ENCODE measurements around the gene DGKG.

The DGKG gene

DNA sequence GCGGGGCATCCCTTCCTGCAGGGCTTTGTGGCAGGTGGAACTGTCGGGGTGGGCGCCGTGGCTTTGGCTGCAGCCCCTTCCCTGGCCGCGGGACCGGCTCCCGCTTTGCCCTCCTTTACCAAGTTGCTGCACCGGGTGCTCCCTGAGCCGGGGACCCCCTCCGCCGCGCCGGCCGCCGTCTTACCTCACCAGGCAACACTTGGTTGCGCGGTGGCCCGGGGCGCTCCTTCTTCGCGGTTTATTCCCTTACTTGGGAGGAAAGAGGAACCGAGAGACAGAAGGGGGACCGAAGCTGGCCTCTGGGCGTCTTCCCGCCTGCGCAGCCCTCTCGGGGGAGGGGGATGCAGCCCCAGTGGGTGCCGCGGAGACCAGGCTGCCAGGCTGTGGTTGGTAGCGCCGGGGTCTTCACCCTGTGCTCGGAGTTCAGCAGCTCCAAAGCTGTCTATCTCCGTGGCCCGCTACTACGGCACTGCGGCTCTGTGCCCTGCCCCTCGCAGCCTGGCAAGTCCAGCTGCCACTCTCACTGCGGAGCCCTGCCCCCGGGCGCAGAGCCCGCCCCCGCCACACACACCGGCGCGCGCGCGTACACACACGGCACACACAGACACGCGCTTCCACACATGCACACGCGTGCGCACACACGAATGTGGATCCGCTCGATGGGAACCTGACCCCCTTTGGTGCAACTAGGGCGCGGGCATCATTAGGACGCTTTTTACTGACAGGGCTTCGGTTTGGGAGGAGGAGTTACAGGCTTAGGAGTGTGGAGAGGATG is at the start of gene DGKG:
Gene DGKG, minus strand, starts transcription at position 473 of the 775 bp plus-strand sequence. CDS start 41,775 bp downstream, outside the sequence.
- DNase-seq, result peak; percentile 79

GRCh38 chr3:186411089-186411488 is 49.1 kb upstream of the DGKG start:
- no peak for DNase-seq

DNA sequence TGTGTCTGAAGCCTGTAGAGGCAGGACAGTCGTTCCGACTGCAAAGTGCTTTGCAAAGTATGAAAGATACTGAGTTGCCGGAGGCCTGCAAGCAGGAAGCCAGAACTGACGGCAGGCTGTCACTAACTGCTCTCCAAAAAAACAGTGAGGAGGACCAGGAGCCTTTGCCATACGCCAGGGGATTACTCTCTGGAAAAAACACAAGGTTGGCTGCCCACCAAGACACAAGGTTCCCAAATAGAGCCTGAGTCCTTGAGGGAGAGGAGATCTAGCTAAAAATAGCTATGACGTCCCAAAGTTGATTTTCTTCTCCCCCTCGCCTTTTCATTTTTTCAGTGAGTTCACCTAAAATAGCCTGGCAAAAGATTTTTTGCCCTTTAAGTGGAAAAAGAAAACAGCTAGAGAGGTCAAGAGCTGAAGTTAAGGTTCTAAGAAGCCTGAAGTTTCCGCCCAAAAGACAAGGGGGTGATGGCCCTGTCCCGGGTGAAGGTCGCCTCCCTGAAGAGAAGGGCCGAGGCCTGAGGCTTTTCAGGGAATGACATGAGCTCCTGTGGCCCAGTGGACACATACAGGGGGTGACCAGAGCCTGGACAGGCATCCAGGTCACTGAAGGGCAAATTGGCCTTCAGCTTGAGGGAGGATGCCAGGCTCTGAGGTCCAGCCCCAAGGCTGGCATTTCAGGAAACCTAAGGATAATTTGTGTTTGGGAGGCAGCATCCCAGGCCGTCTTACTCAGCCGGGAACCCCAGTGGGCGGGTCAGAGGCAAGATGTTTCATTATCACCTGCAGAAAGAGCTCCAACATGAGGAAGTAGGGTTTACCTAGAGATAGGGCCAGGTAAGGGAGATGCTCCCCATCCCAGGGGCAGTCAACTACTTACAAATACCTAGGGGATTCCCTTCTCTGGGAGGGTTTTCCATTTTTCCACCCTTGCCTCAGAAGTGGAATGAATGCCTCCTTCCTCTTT is 44.9 kb upstream of the DGKG start:
- no peak for DNase-seq

GRCh38 chr3:186401556-186401955 is 39.5 kb upstream of the DGKG start:
- DNase-seq, result no peak

DNA sequence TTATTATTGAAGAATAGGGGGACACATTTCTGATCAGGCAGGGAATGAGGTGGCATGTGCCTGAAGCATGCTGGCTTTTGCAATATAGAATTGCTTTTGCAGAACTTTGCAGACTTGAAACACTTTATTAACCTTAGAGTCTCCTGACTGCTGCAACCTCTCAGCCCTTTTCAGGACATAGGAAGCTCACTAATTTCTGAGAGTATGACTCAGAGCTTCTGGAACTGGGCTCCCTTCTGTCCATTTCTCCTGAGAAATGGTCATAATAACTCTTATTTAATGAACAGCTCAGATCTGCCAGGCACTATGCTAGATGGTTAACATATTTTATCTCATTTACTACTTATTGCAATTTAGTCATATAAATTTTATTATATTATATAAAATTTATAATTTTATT is 38.6 kb upstream of the DGKG start:
- no peak for DNase-seq

- DNase-seq, result no peak
These were observed 38.0 kb upstream of the DGKG start for GRCh38 chr3:186400026-186400425.

DNA sequence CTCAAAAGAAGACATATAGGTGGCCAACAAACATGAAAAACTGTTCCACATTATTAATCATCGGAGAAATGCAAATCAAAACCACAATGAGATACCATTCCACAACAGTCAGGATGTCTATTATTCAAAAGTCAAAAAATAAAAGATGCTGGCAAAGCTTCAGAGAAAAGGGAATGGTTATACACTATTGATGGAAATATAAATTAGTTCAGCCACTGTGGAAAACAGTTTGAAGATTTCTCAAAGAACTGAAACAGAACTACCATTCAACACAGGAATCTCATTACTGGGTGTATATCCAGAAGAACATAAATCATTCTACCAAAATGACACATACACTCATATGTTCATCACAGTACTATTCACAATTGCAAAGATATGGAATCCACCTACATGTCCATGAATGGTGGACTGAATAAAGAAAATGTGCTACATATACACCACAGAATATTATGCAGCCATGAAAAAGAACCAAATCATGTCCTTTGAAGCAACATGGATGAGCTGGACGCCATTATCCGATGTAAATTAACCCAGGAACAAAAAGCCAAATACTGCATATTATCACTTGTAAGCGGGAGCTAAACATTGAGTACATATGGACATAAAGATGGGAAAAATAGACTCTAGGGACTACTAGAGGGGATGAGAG is 32.7 kb upstream of the DGKG start:
- DNase-seq, result no peak

DNA sequence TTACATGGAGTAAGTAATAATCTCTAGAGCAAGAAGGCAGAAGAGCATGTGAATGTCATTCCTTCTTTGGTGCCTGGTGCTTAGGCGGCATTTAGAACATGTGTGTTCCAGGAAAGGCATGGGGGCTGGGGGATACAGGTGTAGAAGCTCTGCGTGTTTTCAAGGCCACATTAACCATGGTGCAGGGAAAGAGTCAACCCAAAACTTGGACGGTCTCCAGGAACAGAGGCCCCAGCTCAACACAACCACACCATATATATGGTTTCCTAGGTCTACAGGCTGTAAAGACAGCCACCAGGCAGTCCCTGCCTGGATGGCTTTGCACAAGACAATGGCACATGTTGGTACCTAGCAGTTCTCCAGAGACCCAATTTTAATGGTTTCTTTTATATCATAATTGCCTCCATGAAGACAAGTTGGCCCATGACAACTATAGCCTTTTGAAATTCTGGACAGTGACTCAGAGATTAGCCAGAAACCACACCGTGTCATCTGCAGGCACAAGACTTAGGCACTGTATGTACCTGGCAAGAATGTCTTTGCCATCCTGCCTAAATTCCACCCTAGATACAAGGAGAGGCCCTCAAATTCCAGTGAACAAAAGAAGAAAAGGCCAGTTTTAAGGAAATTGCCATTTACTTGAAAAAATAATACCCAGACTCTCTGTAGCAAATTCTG is 25.0 kb upstream of the DGKG start:
- peak; percentile 51 for DNase-seq

GRCh38 chr3:186385856-186386602 is 24.0 kb upstream of the DGKG start:
- no peak for DNase-seq

GRCh38 chr3:186383026-186383993 is 21.3 kb upstream of the DGKG start:
- DNase-seq, result no peak

GRCh38 chr3:186382217-186382885 is 20.3 kb upstream of the DGKG start:
- peak; percentile 64 for DNase-seq

DNA sequence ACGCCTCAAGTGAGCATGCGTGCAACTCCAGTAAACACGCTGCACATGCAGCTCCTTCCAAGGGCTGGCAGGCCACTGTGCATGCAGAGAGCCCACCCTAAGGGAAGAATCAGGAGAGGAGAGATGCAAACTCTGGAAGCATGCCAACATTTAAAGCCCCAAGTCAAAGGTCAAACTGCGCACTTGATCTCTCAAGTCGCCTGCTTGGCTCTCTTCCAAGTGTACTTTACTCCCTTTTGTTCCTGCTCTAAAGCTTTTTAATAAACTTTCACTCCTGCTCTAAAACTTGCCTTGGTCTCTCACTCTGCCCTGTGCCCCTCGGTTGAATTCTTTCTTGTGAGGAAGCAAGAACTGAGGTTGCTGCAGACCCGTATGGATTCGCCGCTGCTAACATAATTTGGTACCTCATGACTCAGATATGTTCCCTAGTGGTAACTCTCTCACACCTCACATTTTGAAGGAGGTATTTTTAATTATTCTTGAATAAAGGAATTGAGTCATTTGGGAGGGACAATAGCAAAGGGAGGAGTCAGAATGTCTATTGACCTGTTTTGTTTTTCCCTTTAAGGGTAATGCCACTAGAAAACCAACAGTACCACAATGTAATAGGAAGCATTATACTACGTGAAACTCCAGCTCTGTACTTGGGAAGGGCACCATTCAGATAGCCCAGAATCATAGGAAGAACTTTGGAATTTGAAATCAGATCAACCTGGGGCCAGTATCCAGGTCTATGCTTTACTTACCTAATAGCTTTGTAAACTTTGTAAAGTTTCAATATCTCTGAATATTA is 19.6 kb upstream of the DGKG start:
- DNase-seq, result peak; percentile 55

GRCh38 chr3:186380622-186381380 is 18.8 kb upstream of the DGKG start:
- DNase-seq, result no peak

DNA sequence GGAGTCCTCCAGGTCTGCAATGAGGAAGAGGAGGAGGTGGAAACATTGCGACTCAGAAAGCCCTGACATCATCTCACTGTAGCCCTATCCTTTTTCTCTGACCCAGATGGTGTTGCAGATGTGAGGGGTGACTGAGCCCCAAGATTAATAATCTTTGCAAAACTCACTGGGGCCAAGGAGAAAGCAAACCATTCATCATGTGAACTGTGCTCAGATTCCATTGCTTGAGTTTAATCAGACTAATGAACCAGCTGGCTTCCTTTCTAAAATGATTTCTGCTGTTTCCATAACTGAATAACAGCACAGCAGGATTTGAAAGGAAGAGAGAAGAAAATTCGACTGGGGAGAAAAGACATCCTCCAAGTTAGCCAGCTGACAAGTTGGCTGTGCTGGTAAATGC is 13.4 kb upstream of the DGKG start:
- DNase-seq, result no peak

- DNase-seq, result no peak
These were observed 12.3 kb upstream of the DGKG start for GRCh38 chr3:186374376-186374775.

DNA sequence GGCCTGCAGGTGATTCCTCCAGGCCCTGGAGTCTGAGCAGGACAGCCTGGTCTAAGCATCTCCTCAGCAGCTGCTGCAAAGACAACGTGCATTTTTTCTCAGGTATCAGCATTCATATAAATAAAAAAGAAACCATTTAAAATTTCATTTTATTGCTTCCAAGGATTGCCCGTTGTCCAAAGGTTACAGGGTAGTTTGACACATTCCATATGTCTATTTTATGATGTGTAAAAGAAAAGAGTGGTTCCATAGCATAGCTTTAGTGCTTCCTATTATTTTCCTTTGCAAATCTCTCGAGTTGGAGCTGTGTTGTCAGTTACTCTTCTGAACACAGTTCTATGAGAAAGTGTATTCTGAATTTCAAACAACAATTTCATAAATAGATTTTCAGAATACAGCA is 7.2 kb upstream of the DGKG start:
- DNase-seq, result no peak

DNA sequence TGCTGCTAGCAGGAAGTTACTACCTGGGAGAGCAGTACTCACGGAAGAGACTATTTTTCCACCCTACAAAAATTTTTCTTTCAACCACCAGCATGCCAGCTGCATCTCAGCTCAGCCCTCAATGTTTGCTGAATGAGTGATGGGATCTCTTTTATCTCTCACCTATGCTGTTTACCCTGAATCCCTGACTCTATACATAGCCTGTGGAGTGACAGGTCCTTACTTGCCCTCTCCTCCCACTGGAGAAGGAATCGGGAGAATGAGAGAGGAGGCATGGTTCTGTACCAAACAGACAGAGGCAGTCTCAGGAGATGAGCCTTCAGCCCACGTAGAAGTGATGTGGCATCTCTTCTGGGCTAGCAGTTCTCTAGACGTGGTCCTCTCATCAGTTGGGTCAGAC is 6.7 kb upstream of the DGKG start:
- no peak for DNase-seq

- no peak for DNase-seq
These were observed 6.1 kb upstream of the DGKG start for GRCh38 chr3:186368176-186368575.

GRCh38 chr3:186367631-186368030 is 5.6 kb upstream of the DGKG start:
- no peak for DNase-seq
